ENCODE results near the gene NOC2L. TPM values are rescaled to one million over a fixed set of nuclear protein-coding genes. Genes with fewer than 3 reads are reported as not detected.

NOC2L gene
- total RNA-seq, 2 donors from 2014 or later = 45.2 to 51.7 TPM

GRCh38 chr1:916173-917075 lies 42.6 kb downstream of the NOC2L start:
- DNase-seq (no peak), ATAC-seq (no peak)
- Mint-ChIP-seq H3K36me3 (ENCODE audit: low read depth) (no peaks in the 10 kb centered on the region), H3K4me3 (no peak overlapping the region), H3K27me3 (peaks cover 65% of the 10 kb centered on the region), H3K27ac (no peak overlapping the region), H3K4me1 (peaks cover 14% of the 10 kb centered on the region)
- no peaks in the 10 kb centered on the region for H3K9me3 ChIP-seq (ENCODE audit: control insufficient read depth, low read length, poor library complexity, severe bottlenecking)

- DNase-seq (no peak), ATAC-seq (no peak)
- no peak overlapping the region for H3K27ac Mint-ChIP-seq
- no peaks in the 10 kb centered on the region for H3K9me3 ChIP-seq (ENCODE audit: control insufficient read depth, low read length, poor library complexity, severe bottlenecking)
- H3K4me3 Mint-ChIP-seq = no peak overlapping the region
- peaks cover 13% of the 10 kb centered on the region for H3K4me1 Mint-ChIP-seq
- no peaks in the 10 kb centered on the region for H3K36me3 Mint-ChIP-seq (ENCODE audit: low read depth)
- peaks cover 64% of the 10 kb centered on the region for H3K27me3 Mint-ChIP-seq
These were observed 43.5 kb downstream of the NOC2L start for GRCh38 chr1:915295-916172.

GRCh38 chr1:914891-915280 lies 44.2 kb downstream of the NOC2L start:
- H3K27me3 Mint-ChIP-seq = peaks cover 57% of the 10 kb centered on the region
- H3K36me3 Mint-ChIP-seq (ENCODE audit: low read depth) = no peaks in the 10 kb centered on the region
- no peak for DNase-seq
- H3K4me1 Mint-ChIP-seq = peaks cover 11% of the 10 kb centered on the region
- no peak overlapping the region for H3K27ac Mint-ChIP-seq
- no peak for ATAC-seq
- no peak overlapping the region for H3K4me3 Mint-ChIP-seq
- H3K9me3 ChIP-seq (ENCODE audit: control insufficient read depth, low read length, poor library complexity, severe bottlenecking) = no peaks in the 10 kb centered on the region

GRCh38 chr1:914131-914890 lies 44.7 kb downstream of the NOC2L start:
- no peak overlapping the region for H3K27ac Mint-ChIP-seq
- no peaks in the 10 kb centered on the region for H3K9me3 ChIP-seq (ENCODE audit: control insufficient read depth, low read length, poor library complexity, severe bottlenecking)
- H3K4me1 Mint-ChIP-seq = peaks cover 11% of the 10 kb centered on the region
- DNase-seq = peak in 1 of 3 donors; percentile 8
- H3K4me3 Mint-ChIP-seq = no peak overlapping the region
- H3K27me3 Mint-ChIP-seq = peaks cover 56% of the 10 kb centered on the region
- no peak for ATAC-seq
- no peaks in the 10 kb centered on the region for H3K36me3 Mint-ChIP-seq (ENCODE audit: low read depth)

- DNase-seq = peak in 1 of 3 donors; percentile 8
- no peak overlapping the region for H3K4me3 Mint-ChIP-seq
- H3K36me3 Mint-ChIP-seq (ENCODE audit: low read depth) = no peaks in the 10 kb centered on the region
- peaks cover 11% of the 10 kb centered on the region for H3K4me1 Mint-ChIP-seq
- H3K27ac Mint-ChIP-seq = no peak overlapping the region
- ATAC-seq = no peak
- H3K27me3 Mint-ChIP-seq = peaks cover 53% of the 10 kb centered on the region
- H3K9me3 ChIP-seq (ENCODE audit: control insufficient read depth, low read length, poor library complexity, severe bottlenecking) = no peaks in the 10 kb centered on the region
These were observed 45.4 kb downstream of the NOC2L start for GRCh38 chr1:913491-914130.

GRCh38 chr1:912740-913301 lies 46.2 kb downstream of the NOC2L start:
- no peak for DNase-seq
- peaks cover 13% of the 10 kb centered on the region for H3K4me1 Mint-ChIP-seq
- H3K9me3 ChIP-seq (ENCODE audit: control insufficient read depth, low read length, poor library complexity, severe bottlenecking) = no peaks in the 10 kb centered on the region
- H3K27ac Mint-ChIP-seq = peak overlapping the region; percentile 43
- no peak overlapping the region for H3K4me3 Mint-ChIP-seq
- H3K36me3 Mint-ChIP-seq (ENCODE audit: low read depth) = peaks cover 2% of the 10 kb centered on the region
- ATAC-seq = peak; percentile 35
- peaks cover 50% of the 10 kb centered on the region for H3K27me3 Mint-ChIP-seq

GRCh38 chr1:911875-912739 lies 46.9 kb downstream of the NOC2L start:
- Mint-ChIP-seq H3K4me3 (no peak overlapping the region), H3K27me3 (peaks cover 50% of the 10 kb centered on the region), H3K4me1 (peaks cover 13% of the 10 kb centered on the region), H3K27ac (peak overlapping the region; percentile 43), H3K36me3 (ENCODE audit: low read depth) (peaks cover 2% of the 10 kb centered on the region)
- no peak for ATAC-seq
- H3K9me3 ChIP-seq (ENCODE audit: control insufficient read depth, low read length, poor library complexity, severe bottlenecking) = no peaks in the 10 kb centered on the region
- no peak for DNase-seq

GRCh38 chr1:910881-911721 lies 48.0 kb downstream of the NOC2L start:
- peaks cover 2% of the 10 kb centered on the region for H3K36me3 Mint-ChIP-seq (ENCODE audit: low read depth)
- DNase-seq (no peak), ATAC-seq (no peak)
- peaks cover 15% of the 10 kb centered on the region for H3K4me1 Mint-ChIP-seq
- no peak overlapping the region for H3K27ac Mint-ChIP-seq
- no peaks in the 10 kb centered on the region for H3K9me3 ChIP-seq (ENCODE audit: control insufficient read depth, low read length, poor library complexity, severe bottlenecking)
- no peak overlapping the region for H3K4me3 Mint-ChIP-seq
- H3K27me3 Mint-ChIP-seq = peaks cover 58% of the 10 kb centered on the region

- Mint-ChIP-seq H3K4me3 (no peak overlapping the region), H3K36me3 (ENCODE audit: low read depth) (peaks cover 2% of the 10 kb centered on the region), H3K27me3 (peaks cover 53% of the 10 kb centered on the region), H3K4me1 (peaks cover 17% of the 10 kb centered on the region), H3K27ac (no peak overlapping the region)
- no peaks in the 10 kb centered on the region for H3K9me3 ChIP-seq (ENCODE audit: control insufficient read depth, low read length, poor library complexity, severe bottlenecking)
- ATAC-seq (no peak), DNase-seq (peak in 1 of 3 donors; percentile 6)
These were observed 48.7 kb downstream of the NOC2L start for GRCh38 chr1:910311-910880.

- no peak for DNase-seq
- Mint-ChIP-seq H3K27ac (no peak overlapping the region), H3K4me1 (peaks cover 17% of the 10 kb centered on the region), H3K27me3 (peaks cover 51% of the 10 kb centered on the region), H3K36me3 (ENCODE audit: low read depth) (peaks cover 2% of the 10 kb centered on the region), H3K4me3 (no peak overlapping the region)
- H3K9me3 ChIP-seq (ENCODE audit: control insufficient read depth, low read length, poor library complexity, severe bottlenecking) = no peaks in the 10 kb centered on the region
- ATAC-seq = no peak
These were observed 49.2 kb downstream of the NOC2L start for GRCh38 chr1:909861-910310.

GRCh38 chr1:908661-909060 lies 50.4 kb downstream of the NOC2L start:
- peaks cover 2% of the 10 kb centered on the region for H3K36me3 Mint-ChIP-seq (ENCODE audit: low read depth)
- no peaks in the 10 kb centered on the region for H3K9me3 ChIP-seq (ENCODE audit: control insufficient read depth, low read length, poor library complexity, severe bottlenecking)
- DNase-seq (no peak), ATAC-seq (no peak)
- H3K4me3 Mint-ChIP-seq = no peak overlapping the region
- H3K27me3 Mint-ChIP-seq = peaks cover 46% of the 10 kb centered on the region
- H3K27ac Mint-ChIP-seq = no peak overlapping the region
- H3K4me1 Mint-ChIP-seq = peaks cover 21% of the 10 kb centered on the region

All from T-helper 17 cell (primary cell).